Measurements from ENCODE around the gene BRD7.

DNA sequence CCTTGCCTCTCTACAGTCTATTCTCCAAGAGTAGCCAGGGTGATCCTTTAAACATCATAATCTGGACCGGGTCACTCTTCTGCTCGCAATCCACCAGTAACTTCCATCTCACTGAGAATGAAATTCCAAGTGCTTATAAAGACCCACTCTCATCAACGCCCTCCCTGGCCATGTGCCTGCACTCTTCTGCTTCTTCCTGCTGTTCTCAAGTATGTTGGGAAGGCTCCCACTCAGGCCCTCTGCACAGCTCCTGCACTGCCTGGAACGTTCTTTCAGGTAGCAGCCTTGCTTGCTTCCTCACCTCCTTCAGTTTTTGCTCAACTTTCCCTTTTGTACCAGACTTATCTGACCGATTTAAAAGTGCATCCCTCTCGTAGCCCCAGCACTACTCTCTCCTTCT is 44.4 kb downstream of the BRD7 start:
- no peak for TF ChIP-seq POLR2A (IDR thresholded peaks at IDR 0.05)
- TF ChIP-seq, protein P1, sequence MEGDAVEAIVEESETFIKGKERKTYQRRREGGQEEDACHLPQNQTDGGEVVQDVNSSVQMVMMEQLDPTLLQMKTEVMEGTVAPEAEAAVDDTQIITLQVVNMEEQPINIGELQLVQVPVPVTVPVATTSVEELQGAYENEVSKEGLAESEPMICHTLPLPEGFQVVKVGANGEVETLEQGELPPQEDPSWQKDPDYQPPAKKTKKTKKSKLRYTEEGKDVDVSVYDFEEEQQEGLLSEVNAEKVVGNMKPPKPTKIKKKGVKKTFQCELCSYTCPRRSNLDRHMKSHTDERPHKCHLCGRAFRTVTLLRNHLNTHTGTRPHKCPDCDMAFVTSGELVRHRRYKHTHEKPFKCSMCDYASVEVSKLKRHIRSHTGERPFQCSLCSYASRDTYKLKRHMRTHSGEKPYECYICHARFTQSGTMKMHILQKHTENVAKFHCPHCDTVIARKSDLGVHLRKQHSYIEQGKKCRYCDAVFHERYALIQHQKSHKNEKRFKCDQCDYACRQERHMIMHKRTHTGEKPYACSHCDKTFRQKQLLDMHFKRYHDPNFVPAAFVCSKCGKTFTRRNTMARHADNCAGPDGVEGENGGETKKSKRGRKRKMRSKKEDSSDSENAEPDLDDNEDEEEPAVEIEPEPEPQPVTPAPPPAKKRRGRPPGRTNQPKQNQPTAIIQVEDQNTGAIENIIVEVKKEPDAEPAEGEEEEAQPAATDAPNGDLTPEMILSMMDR (IDR thresholded peaks at IDR 0.05) = no peak

Measured in right lobe of liver (tissue), 4 donors.